ENCODE data around the gene COL4A3.

Gene COL4A3

DNA sequence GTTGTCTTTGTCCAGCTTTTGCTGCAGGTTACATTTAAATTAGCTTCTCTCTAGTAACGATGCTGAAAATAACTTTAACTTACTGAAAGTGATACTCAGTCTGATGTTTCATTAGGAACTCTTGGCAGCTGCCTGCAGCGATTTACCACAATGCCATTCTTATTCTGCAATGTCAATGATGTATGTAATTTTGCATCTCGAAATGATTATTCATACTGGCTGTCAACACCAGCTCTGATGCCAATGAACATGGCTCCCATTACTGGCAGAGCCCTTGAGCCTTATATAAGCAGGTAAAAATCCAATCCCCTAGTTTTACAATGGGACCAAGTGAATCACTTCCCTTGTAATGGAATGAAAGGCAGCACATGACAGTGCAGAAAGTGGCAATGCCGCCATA is 144.4 kb downstream of the COL4A3 start:
- no peak overlapping the region for H3K9ac ChIP-seq (ENCODE audit: low read depth, low read length)
- no peaks in the 10 kb centered on the region for H3K9me3 ChIP-seq (ENCODE audit: insufficient read depth, low read depth, low read length)
- no peaks in the 10 kb centered on the region for H3K27me3 ChIP-seq (ENCODE audit: insufficient read depth, low read length)
- peaks cover 4% of the 10 kb centered on the region; the same call in 1 of the 2 replicates for H3K4me1 ChIP-seq (ENCODE audit: insufficient read depth, low read length)
- H3K27ac ChIP-seq (ENCODE audit: low read length) = no peak overlapping the region
- H3K36me3 ChIP-seq (ENCODE audit: insufficient read depth, low read depth, low read length) = no peaks in the 10 kb centered on the region
- H3K4me3 ChIP-seq (ENCODE audit: low read length) = no peak overlapping the region

DNA sequence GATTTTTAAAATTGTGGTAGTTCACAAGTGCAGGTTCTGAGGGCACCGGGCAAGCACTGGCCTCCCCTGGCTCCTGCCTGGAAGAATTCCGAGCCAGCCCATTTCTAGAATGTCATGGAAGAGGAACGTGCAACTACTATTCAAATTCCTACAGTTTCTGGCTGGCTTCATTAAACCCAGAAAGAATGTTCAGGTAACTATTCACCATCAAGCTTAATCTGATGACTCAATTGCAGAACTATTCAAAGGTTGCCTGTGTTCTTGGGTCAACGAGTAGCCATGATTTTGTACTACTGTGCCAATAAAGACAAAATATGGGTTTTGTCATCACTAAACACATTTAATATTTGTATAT is 146.3 kb downstream of the COL4A3 start:
- Histone ChIP-seq H3K27ac (ENCODE audit: low read length) (no peak overlapping the region), H3K9ac (ENCODE audit: low read depth, low read length) (no peak overlapping the region), H3K27me3 (ENCODE audit: insufficient read depth, low read length) (no peaks in the 10 kb centered on the region), H3K4me1 (ENCODE audit: insufficient read depth, low read length) (peaks cover 4% of the 10 kb centered on the region; the same call in 1 of the 2 replicates), H3K4me3 (ENCODE audit: low read length) (no peak overlapping the region), H3K36me3 (ENCODE audit: insufficient read depth, low read depth, low read length) (no peaks in the 10 kb centered on the region), H3K9me3 (ENCODE audit: insufficient read depth, low read depth, low read length) (no peaks in the 10 kb centered on the region)

- no peak overlapping the region for H3K9ac ChIP-seq (ENCODE audit: low read depth, low read length)
- no peaks in the 10 kb centered on the region for H3K27me3 ChIP-seq (ENCODE audit: insufficient read depth, low read length)
- H3K9me3 ChIP-seq (ENCODE audit: insufficient read depth, low read depth, low read length) = no peaks in the 10 kb centered on the region
- no peak overlapping the region for H3K4me3 ChIP-seq (ENCODE audit: low read length)
- H3K36me3 ChIP-seq (ENCODE audit: insufficient read depth, low read depth, low read length) = no peaks in the 10 kb centered on the region
- peaks cover 4% of the 10 kb centered on the region; the same call in 1 of the 2 replicates for H3K4me1 ChIP-seq (ENCODE audit: insufficient read depth, low read length)
- no peak overlapping the region for H3K27ac ChIP-seq (ENCODE audit: low read length)
These were observed 147.6 kb downstream of the COL4A3 start for GRCh38 chr2:227311861-227312506.

DNA sequence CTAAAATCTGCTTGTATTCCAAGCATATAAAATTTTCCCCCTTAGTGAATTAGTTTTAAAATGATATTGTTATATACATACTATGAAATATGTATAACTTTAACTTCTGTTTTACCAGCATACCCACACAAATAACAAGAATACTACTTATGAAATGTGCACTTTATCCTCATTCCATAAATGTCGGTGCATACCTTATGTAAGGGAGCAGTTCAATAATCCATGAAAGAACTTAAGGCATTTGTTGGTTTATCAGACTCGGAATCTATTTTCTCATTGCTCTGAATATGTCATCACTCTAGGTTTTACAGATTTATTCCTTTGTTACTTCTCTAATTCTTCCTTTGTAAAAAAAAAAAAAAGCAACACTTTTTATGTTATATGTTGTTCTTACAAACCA is 148.2 kb downstream of the COL4A3 start:
- peaks cover 1% of the 10 kb centered on the region; the same call in 1 of the 2 replicates for H3K9me3 ChIP-seq (ENCODE audit: insufficient read depth, low read depth, low read length)
- no peak overlapping the region for H3K27ac ChIP-seq (ENCODE audit: low read length)
- H3K4me1 ChIP-seq (ENCODE audit: insufficient read depth, low read length) = peaks cover 4% of the 10 kb centered on the region; the same call in 1 of the 2 replicates
- H3K36me3 ChIP-seq (ENCODE audit: insufficient read depth, low read depth, low read length) = no peaks in the 10 kb centered on the region
- H3K27me3 ChIP-seq (ENCODE audit: insufficient read depth, low read length) = no peaks in the 10 kb centered on the region
- H3K4me3 ChIP-seq (ENCODE audit: low read length) = no peak overlapping the region
- no peak overlapping the region for H3K9ac ChIP-seq (ENCODE audit: low read depth, low read length)

DNA sequence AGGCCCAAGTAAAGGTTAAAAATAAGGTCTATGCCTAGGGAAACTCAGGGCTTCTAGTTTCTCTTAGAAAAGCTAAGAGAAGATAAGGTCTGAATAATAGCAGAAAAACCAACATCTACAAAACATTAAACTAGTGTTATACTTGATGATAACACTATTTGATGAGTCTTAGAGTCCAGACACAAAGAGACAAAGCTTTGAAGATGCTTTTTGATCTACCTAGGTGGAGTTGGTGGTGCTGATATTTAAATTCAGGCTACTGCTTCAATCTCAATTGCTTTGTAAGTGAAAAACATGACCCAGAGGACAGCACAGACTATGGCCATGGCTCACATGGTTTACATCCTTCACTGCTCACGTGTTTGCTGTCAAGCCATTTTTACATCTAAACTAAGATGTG is 148.9 kb downstream of the COL4A3 start:
- peaks cover 4% of the 10 kb centered on the region; the same call in 1 of the 2 replicates for H3K4me1 ChIP-seq (ENCODE audit: insufficient read depth, low read length)
- no peak overlapping the region for H3K27ac ChIP-seq (ENCODE audit: low read length)
- no peaks in the 10 kb centered on the region for H3K27me3 ChIP-seq (ENCODE audit: insufficient read depth, low read length)
- H3K4me3 ChIP-seq (ENCODE audit: low read length) = no peak overlapping the region
- H3K36me3 ChIP-seq (ENCODE audit: insufficient read depth, low read depth, low read length) = no peaks in the 10 kb centered on the region
- H3K9ac ChIP-seq (ENCODE audit: low read depth, low read length) = no peak overlapping the region
- peaks cover 6% of the 10 kb centered on the region; the same call in 1 of the 2 replicates for H3K9me3 ChIP-seq (ENCODE audit: insufficient read depth, low read depth, low read length)

DNA sequence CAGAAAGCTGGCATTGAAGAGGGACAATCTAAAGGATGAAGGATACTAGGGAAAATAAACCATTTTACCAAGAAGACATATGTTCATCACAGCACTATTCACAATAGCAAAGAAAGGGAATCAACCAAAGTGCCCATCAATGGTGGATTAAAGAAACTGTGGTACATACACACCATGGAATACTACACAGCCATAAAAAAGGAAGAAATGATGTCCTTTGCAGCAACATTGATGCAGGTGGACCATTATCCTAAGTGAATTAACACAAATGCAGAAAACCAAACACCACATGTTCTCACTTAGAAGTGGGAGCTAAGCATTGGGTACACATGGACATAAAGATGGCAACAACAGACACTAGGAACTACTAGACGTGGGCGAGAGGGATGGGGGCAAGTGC is 153.4 kb downstream of the COL4A3 start:
- Histone ChIP-seq H3K4me3 (ENCODE audit: low read length) (no peak overlapping the region), H3K36me3 (ENCODE audit: insufficient read depth, low read depth, low read length) (no peaks in the 10 kb centered on the region), H3K4me1 (ENCODE audit: insufficient read depth, low read length) (no peaks in the 10 kb centered on the region), H3K9ac (ENCODE audit: low read depth, low read length) (no peak overlapping the region), H3K27me3 (ENCODE audit: insufficient read depth, low read length) (no peaks in the 10 kb centered on the region), H3K27ac (ENCODE audit: low read length) (no peak overlapping the region), H3K9me3 (ENCODE audit: insufficient read depth, low read depth, low read length) (peaks cover 13% of the 10 kb centered on the region)

DNA sequence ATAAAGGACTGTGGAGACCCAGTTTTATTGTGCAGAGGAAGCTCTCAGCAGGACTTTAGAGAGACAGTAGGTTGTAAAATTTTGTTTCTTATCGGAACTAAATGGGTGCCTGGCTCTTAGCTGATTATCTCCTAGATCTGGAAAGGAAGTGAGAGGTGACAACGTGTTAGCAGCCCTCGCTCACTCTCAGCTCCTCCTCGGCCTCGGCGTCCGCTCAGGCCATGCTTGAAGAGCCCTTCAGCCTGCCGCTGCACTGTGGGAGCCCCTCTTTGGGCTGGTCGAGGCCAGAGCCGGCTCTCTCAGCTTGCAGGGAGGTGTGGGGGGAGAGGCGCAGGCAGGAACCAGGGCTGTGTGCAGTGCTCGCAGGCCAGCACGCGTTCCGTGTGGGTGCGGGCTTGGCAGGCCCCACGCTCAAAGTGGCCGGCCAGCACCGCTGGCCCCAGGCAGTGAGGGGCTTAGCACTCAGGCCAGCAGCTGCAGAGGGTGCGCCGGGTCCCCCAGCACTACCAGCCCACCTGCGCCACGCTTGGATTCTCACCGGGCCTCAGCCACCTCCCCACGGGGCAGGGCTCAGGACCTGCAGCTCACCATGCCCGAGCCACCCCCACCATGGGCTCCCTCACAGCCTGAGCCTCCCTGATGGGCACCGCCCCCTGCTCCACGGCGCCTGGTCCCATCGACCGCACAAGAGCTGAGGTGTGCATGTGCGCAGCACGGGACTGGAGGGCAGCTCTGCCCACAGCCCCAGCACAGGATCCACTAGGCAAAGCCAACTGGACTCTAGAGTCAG is 156.1 kb downstream of the COL4A3 start:
- Histone ChIP-seq H3K4me3 (ENCODE audit: low read length) (no peak overlapping the region), H3K4me1 (ENCODE audit: insufficient read depth, low read length) (peaks cover 2% of the 10 kb centered on the region; the same call in 1 of the 2 replicates), H3K36me3 (ENCODE audit: insufficient read depth, low read depth, low read length) (no peaks in the 10 kb centered on the region), H3K9ac (ENCODE audit: low read depth, low read length) (no peak overlapping the region), H3K27me3 (ENCODE audit: insufficient read depth, low read length) (no peaks in the 10 kb centered on the region), H3K27ac (ENCODE audit: low read length) (no peak overlapping the region), H3K9me3 (ENCODE audit: insufficient read depth, low read depth, low read length) (peaks cover 16% of the 10 kb centered on the region)

GRCh38 chr2:227322530-227323205 is 158.2 kb downstream of the COL4A3 start:
- Histone ChIP-seq H3K27ac (ENCODE audit: low read length) (no peak overlapping the region), H3K36me3 (ENCODE audit: insufficient read depth, low read depth, low read length) (no peaks in the 10 kb centered on the region), H3K4me3 (ENCODE audit: low read length) (no peak overlapping the region), H3K4me1 (ENCODE audit: insufficient read depth, low read length) (peaks cover 7% of the 10 kb centered on the region; the same call in 1 of the 2 replicates), H3K9me3 (ENCODE audit: insufficient read depth, low read depth, low read length) (peaks cover 14% of the 10 kb centered on the region), H3K9ac (ENCODE audit: low read depth, low read length) (no peak overlapping the region), H3K27me3 (ENCODE audit: insufficient read depth, low read length) (no peaks in the 10 kb centered on the region)

- H3K9ac ChIP-seq (ENCODE audit: low read depth, low read length) = no peak overlapping the region
- no peak overlapping the region for H3K27ac ChIP-seq (ENCODE audit: low read length)
- H3K9me3 ChIP-seq (ENCODE audit: insufficient read depth, low read depth, low read length) = peaks cover 10% of the 10 kb centered on the region; the same call in 1 of the 2 replicates
- H3K4me1 ChIP-seq (ENCODE audit: insufficient read depth, low read length) = peaks cover 10% of the 10 kb centered on the region; the same call in 1 of the 2 replicates
- H3K36me3 ChIP-seq (ENCODE audit: insufficient read depth, low read depth, low read length) = no peaks in the 10 kb centered on the region; the same call in 1 of the 2 replicates
- H3K4me3 ChIP-seq (ENCODE audit: low read length) = peak overlapping the region; percentile 95; the same call in 1 of the 2 replicates
- H3K27me3 ChIP-seq (ENCODE audit: insufficient read depth, low read length) = no peaks in the 10 kb centered on the region
These were observed 159.4 kb downstream of the COL4A3 start for GRCh38 chr2:227323818-227324217.

GRCh38 chr2:227324642-227324994 is 160.2 kb downstream of the COL4A3 start:
- Histone ChIP-seq H3K4me3 (ENCODE audit: low read length) (peak overlapping the region; percentile 95), H3K36me3 (ENCODE audit: insufficient read depth, low read depth, low read length) (no peaks in the 10 kb centered on the region; the same call in 1 of the 2 replicates), H3K9me3 (ENCODE audit: insufficient read depth, low read depth, low read length) (peaks cover 10% of the 10 kb centered on the region; the same call in 1 of the 2 replicates), H3K27me3 (ENCODE audit: insufficient read depth, low read length) (no peaks in the 10 kb centered on the region), H3K9ac (ENCODE audit: low read depth, low read length) (peak overlapping the region; percentile 90), H3K27ac (ENCODE audit: low read length) (peak overlapping the region; percentile 79), H3K4me1 (ENCODE audit: insufficient read depth, low read length) (peaks cover 15% of the 10 kb centered on the region; the same call in 1 of the 2 replicates)

DNA sequence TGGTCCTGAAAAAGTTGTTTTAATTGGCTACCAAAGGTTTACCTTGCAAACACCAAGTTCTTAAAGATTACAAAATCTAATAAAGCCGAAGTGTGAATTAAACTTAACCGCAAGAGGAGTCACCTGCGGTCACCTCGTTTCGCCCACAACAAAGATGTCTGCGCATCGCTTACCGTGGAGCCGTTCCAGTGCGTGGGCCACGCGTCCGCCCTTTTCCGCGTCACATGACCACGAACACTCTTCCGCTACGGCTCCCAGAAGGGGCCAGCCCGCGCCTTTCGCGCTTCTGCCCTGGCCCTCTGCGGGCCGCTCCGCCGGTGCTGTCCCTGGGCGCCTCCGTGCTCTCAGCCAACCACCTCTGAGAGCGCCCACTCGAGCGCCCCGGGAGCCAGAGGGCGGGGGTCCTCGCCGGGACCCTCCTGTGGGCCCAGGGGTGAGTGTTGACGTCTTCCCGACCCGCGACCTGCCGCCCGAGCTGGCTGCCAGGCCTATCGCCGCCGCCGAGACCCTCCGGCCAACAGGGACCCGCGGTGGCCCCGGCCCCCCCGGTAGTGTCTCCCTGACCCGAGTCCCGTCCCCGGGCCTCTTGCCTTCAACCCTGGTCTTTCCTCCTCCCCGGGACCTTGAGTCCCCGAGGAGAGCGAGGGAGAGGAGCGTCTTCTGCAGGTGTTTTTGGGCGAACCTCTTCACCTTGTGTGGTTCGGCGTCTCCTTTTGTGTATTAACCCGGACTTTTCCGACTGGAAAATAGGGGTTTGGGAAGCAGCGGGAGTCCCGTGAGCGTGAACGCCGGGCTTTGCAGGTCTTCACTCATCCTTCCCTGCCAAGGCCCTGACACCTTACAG is 160.8 kb downstream of the COL4A3 start, which contains the start of gene MFF:
TSS of gene MFF (plus strand) at position 257 of the 844 bp plus-strand sequence. CDS start 5,415 bp downstream, outside the sequence.
- peak within 1 kb of the TSS; percentile 95 for H3K4me3 ChIP-seq (ENCODE audit: low read length)
- H3K9ac ChIP-seq (ENCODE audit: low read depth, low read length) = peak within 1 kb of the TSS; percentile 90
- no peaks in the 10 kb centered on the region for H3K27me3 ChIP-seq (ENCODE audit: insufficient read depth, low read length)
- H3K9me3 ChIP-seq (ENCODE audit: insufficient read depth, low read depth, low read length) = peaks cover 10% of the 10 kb centered on the region; the same call in 1 of the 2 replicates
- peaks cover 17% of the 10 kb centered on the region; the same call in 1 of the 2 replicates for H3K4me1 ChIP-seq (ENCODE audit: insufficient read depth, low read length)
- peaks cover under 1% of the 10 kb centered on the region for H3K36me3 ChIP-seq (ENCODE audit: insufficient read depth, low read depth, low read length)
- H3K27ac ChIP-seq (ENCODE audit: low read length) = peak within 1 kb of the TSS; percentile 79
